Stomach smooth muscle (tissue), 2 donors: ENCODE results near the gene CACNA1E.
A peak's percentile ranks its signal among the peaks of the same experiment; 100 is the strongest.

Experiments
- H3K27ac ChIP-seq: one replicate; pipeline ENCODE4 v1.7.0; 2013; ENCODE audit warnings: mild to moderate bottlenecking, low read length, inconsistent platforms
- H3K27me3 ChIP-seq, 2 donors: one replicate each; pipeline ENCODE4 v1.7.0; 2013; ENCODE audit warnings: low read length in 2 of 2; ENCODE audit not compliant: insufficient read depth in 2 of 2, control insufficient read depth in 1 of 2
- H3K36me3 ChIP-seq, 2 donors: one replicate each; pipeline ENCODE4 v1.7.0; 2013; ENCODE audit warnings: low read length in 2 of 2; ENCODE audit not compliant: control insufficient read depth in 2 of 2, insufficient read depth in 2 of 2
- H3K4me1 ChIP-seq: one replicate; pipeline ENCODE4 v1.7.0; 2013; ENCODE audit warnings: low read length; ENCODE audit not compliant: control insufficient read depth, insufficient read depth
- H3K4me3 ChIP-seq, 2 donors: one replicate each; pipeline ENCODE4 v1.7.0; 2013; ENCODE audit warnings: low read length in 2 of 2
- H3K9ac ChIP-seq, 2 donors: one replicate each; pipeline ENCODE4 v1.7.0; 2013; ENCODE audit warnings: low read length in 2 of 2, mild to moderate bottlenecking in 1 of 2
- H3K9me3 ChIP-seq, 2 donors: one replicate each; pipeline ENCODE4 v1.7.0; 2013; ENCODE audit warnings: low read length in 2 of 2; ENCODE audit not compliant: control insufficient read depth in 2 of 2
- donor health status: healthy.
- donor health status: Pancreatic carcinoma.

The CACNA1E gene

DNA sequence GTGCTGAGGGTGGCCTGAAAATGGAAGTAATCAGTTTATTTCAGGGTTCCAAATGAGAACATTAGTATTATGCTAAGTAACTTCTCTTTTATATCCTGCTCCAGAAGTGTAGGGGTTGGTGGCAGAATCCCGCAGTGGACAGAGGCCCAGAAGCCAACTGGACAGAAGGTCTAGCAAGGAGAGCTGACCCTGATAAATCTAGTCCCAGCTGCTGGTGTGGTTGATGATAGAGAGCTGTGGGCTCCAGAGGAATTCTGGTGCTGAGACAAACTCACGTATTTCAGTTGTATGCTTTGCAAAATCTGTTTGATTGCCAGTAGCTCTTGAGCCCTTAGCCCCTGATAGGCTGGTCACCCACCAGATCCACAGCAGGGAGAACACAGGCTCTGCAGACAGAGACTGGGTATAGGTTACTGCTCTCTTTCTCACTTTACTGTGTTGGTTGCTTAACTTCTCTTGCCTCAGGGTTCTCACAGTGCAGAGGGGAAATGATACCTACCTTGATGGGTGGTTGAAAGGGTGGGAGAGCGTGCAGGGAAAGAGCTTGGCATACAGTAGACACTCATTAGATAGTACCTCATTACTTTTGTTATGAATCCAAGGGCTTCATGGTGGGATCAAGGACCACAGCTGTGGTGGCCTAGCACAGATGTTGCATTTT lies 29.6 kb upstream of the CACNA1E start:
- Histone ChIP-seq H3K9ac (no peak overlapping the region), H3K9me3 (peaks cover 0 to 3% of the 10 kb centered on the region in 2 donors), H3K4me3 (no peak overlapping the region), H3K27me3 (peaks cover 0 to 2% of the 10 kb centered on the region in 2 donors), H3K27ac (no peak overlapping the region), H3K4me1 (no peaks in the 10 kb centered on the region), H3K36me3 (no peaks in the 10 kb centered on the region)

DNA sequence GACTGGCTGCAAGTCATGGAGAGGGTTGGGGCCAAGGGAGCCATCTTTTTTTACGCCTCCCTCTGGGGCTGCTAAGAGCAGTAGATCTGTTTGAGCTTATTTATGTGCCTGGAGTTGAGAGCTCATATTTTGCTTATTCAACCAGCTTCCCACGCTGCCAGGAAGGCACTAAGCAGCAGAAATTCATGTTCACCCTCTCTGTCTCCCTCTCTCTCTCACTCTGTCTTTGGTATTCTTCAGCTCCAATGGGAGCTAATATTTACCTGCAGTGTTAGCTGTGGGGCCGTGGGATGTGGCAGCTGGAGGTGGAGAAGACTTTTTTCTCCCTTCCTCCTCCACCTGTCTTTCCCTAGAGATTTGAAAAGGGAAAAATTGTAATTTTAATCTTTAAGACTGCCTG lies 26.8 kb upstream of the CACNA1E start:
- Histone ChIP-seq H3K36me3 (no peaks in the 10 kb centered on the region), H3K4me3 (no peak overlapping the region), H3K27me3 (peaks cover 0 to 2% of the 10 kb centered on the region in 2 donors)

DNA sequence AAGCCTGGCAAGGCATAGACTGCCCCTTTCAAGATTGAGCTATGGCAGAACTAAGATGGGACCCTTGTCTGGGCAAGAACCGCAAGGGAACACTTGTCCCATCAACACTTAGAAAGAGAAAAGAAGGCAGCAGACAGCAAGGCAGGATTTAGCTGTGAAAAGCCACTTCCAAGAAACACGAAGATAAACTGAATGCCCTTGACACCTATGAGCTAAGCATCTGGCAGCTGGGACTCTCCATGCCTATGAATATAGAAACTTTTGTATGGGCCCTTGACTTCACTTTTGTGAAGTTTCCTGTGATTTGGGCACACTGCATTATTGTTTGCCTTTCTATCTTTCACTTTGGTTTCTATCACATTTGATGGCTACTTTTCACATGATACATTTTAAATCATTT lies 24.9 kb upstream of the CACNA1E start:
- H3K4me1 ChIP-seq = no peaks in the 10 kb centered on the region
- H3K9me3 ChIP-seq = peaks cover 5 to 7% of the 10 kb centered on the region in 2 donors
- no peak overlapping the region for H3K27ac ChIP-seq
- no peak overlapping the region for H3K4me3 ChIP-seq
- no peak overlapping the region for H3K9ac ChIP-seq
- no peaks in the 10 kb centered on the region for H3K36me3 ChIP-seq
- H3K27me3 ChIP-seq = peaks cover 0 to 2% of the 10 kb centered on the region in 2 donors

More for the DNA sequence above, 26.8 kb upstream of the CACNA1E start:
- Histone ChIP-seq H3K9ac (no peak overlapping the region), H3K27ac (no peak overlapping the region), H3K9me3 (peaks cover 5 to 7% of the 10 kb centered on the region in 2 donors), H3K4me1 (no peaks in the 10 kb centered on the region)

DNA sequence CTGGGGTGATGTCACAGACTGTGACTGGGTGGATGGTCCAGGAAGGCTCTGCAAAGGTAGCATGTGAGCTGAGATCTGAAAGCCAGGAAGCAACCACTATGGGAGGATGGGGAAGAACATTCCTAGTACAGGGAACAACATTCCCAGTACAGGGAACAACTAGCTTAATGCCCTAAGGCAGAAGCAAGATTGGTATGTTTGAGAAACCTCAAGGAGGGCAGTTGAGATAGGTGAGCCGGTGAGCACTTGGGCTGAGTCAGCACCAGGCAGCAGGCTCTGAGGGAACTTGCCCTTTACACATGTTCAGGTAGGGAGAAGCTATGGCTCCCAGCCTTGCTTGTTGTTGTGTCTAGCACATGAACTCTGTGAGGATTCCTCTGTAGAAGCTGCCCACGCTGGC lies 24.2 kb upstream of the CACNA1E start:
- Histone ChIP-seq H3K27me3 (peaks cover 0 to 2% of the 10 kb centered on the region in 2 donors), H3K9ac (no peak overlapping the region), H3K9me3 (peaks cover 5 to 7% of the 10 kb centered on the region in 2 donors), H3K4me1 (no peaks in the 10 kb centered on the region), H3K36me3 (no peaks in the 10 kb centered on the region), H3K27ac (no peak overlapping the region), H3K4me3 (no peak overlapping the region)

DNA sequence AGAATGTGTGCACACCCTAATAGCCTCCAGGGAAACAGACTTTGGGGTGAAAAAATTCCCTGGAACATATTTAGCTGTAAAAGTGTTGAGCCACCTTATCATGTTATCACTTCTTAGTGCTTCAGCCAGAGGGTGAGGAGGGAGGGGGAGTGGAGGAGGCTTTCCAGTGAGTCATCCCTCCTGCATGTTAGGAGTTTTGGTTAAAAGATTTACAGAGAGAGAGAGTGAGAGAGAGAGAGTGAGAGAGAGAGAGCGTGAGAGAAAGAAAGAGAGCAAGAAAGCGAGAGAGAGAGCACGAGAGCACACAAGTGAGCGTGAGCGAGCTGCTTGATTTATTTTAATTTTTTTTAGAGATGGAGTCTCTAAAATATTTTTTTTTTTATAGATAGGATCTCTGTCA lies 13.5 kb upstream of the CACNA1E start:
- H3K9me3 ChIP-seq = no peaks in the 10 kb centered on the region
- peaks cover 4% of the 10 kb centered on the region for H3K4me1 ChIP-seq
- no peak overlapping the region for H3K4me3 ChIP-seq
- H3K27ac ChIP-seq = no peak overlapping the region
- peaks cover 0 to 2% of the 10 kb centered on the region in 2 donors for H3K27me3 ChIP-seq
- no peak overlapping the region for H3K9ac ChIP-seq
- H3K36me3 ChIP-seq = no peaks in the 10 kb centered on the region

DNA sequence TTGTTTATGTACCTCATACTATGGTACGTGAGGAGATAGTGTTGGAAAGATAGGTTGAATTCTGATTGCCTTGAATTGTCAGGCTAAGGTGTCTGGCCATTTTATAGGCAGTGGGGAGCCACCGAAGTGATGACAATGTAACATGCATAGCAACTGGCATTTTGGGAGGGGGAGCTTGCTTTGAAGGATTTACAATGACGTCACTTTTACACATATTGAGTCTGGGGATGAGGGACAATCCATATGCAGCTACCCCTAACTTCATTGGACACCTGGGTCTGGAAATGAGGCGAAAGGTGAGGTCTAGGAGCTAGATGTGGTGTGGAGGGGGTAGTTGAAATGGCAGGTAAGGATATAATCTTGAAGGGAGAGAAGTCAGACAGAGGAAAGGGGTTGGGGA lies 7.7 kb upstream of the CACNA1E start:
- Histone ChIP-seq H3K36me3 (no peaks in the 10 kb centered on the region), H3K4me1 (no peaks in the 10 kb centered on the region), H3K27ac (no peak overlapping the region), H3K9me3 (no peaks in the 10 kb centered on the region), H3K27me3 (peaks cover 5 to 10% of the 10 kb centered on the region in 2 donors), H3K4me3 (no peak overlapping the region), H3K9ac (no peak overlapping the region)

DNA sequence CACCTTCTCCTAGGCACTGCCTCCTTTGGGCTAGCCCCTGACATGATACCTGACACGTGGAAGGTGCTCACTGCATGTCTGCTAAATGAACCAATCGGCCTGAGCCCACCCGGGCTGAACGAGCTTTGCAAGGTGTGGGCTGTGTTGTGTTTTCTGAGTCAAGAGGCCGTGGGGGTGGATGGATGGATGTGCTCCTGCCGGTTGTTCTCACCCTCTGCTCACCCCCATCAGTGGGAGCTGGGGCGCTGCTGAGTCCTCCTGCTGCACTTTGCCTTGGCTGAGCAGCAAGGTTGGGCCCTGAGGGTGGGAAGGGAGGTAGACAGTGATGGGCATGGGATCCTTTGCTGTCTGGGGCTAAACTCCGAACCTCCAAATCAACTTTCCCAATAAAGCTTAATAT lies 6.7 kb upstream of the CACNA1E start:
- no peak overlapping the region for H3K4me3 ChIP-seq
- H3K36me3 ChIP-seq = no peaks in the 10 kb centered on the region
- H3K27me3 ChIP-seq = peaks cover 14% of the 10 kb centered on the region in 2 donors
- H3K9me3 ChIP-seq = no peaks in the 10 kb centered on the region
- no peak overlapping the region for H3K27ac ChIP-seq
- H3K9ac ChIP-seq = no peak overlapping the region
- H3K4me1 ChIP-seq = no peaks in the 10 kb centered on the region

DNA sequence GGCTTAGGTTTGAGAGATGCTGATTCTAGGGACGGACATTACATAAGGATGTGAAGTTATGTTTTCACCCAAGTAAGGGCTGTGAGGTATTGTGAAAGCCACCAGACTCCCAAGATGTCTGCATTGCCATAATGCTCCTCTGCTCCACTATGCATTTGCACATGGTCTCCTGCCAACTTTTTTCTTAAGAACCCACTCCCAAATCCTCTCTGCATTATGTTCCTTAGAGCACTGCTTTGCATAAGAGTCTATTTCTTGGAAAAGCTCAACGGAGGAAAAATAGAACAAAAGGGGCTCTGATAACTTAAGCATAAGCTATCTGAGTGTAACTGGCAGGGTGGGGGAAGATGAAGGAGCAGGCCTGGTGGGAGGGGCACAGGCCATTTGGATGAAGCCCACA lies 5.0 kb upstream of the CACNA1E start:
- H3K36me3 ChIP-seq = no peaks in the 10 kb centered on the region
- peaks cover 21 to 31% of the 10 kb centered on the region in 2 donors for H3K27me3 ChIP-seq
- H3K27ac ChIP-seq = no peak overlapping the region
- no peaks in the 10 kb centered on the region for H3K9me3 ChIP-seq
- H3K9ac ChIP-seq = no peak overlapping the region
- H3K4me1 ChIP-seq = peaks cover 13% of the 10 kb centered on the region
- no peak overlapping the region for H3K4me3 ChIP-seq

DNA sequence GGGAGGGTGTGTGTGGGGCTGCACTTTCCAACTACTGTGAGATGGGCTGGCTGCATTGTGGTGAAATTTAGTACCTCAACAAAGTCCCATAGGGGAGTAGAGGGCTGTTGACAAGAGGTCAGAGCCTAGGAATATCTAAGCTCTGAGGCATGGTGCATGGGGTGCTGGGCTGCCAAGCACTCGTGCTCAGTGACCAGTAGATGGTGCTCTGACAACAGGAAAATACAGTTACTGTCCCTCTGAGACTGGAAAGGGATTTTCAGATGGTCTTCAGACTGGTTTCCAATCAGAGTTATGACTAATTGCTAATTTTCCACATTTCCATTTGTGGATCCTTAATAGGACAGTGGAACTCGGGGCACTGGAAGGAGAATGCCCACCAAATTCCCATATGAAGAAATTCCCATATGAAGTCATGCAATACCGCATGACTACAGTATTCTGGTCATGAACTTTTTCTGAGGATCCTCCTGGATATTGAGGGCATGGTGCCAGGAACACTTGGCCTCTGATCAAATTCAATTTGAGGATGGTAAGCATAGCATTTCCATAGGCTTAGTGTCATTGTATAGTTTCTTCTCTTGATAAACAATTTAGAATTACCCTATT lies 4.1 kb upstream of the CACNA1E start:
- Histone ChIP-seq H3K4me1 (peaks cover 18% of the 10 kb centered on the region), H3K9me3 (no peaks in the 10 kb centered on the region), H3K27me3 (peaks cover 27 to 40% of the 10 kb centered on the region in 2 donors), H3K27ac (no peak overlapping the region), H3K9ac (no peak overlapping the region), H3K36me3 (no peaks in the 10 kb centered on the region), H3K4me3 (no peak overlapping the region)

DNA sequence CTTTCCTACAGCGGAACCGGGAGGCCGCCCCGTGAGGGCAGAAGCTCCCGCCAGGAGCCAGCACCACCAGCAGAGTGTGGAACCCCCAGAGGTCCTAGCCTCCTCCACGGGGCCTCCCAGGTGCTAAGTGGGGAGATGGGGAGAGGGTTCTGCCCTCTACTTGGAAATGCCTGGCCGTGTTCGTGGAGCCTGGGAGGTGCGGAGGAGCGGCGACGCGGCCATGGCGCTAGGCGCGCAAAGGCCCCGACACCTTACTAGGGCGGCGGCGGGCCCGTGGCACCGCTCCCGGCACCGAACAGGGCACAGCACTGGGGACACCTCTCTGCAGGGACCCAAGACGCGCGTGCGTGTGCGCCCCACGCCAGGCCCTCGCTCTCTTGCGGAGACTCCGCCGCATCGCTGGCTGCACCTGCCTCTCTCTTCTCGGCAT lies 1.3 kb upstream of the CACNA1E start:
- H3K9ac ChIP-seq = no peak overlapping the region
- no peaks in the 10 kb centered on the region for H3K36me3 ChIP-seq
- H3K4me3 ChIP-seq = peak overlapping the region in 1 of 2 donors; percentile 66
- no peak overlapping the region for H3K27ac ChIP-seq
- peaks cover 26% of the 10 kb centered on the region for H3K4me1 ChIP-seq
- no peaks in the 10 kb centered on the region for H3K9me3 ChIP-seq
- peaks cover 51 to 65% of the 10 kb centered on the region in 2 donors for H3K27me3 ChIP-seq
